Neural crest cell (in vitro differentiated cells): ENCODE results near the gene SPACA4. TPM values are rescaled to one million over a fixed set of nuclear protein-coding genes. Genes with fewer than 3 reads are reported as not detected.

Experiments
- DNase-seq: peaks from one replicate; pipeline ENCODE4 v3.0.0; 2021; ENCODE audit warnings: low read depth, mixed read lengths, low spot score
- H3K27ac Mint-ChIP-seq: one replicate; pipeline ENCODE4 v1.8.0; 2021; ENCODE audit warnings: mild to moderate bottlenecking, mixed read lengths; ENCODE audit not compliant: unreplicated experiment
- H3K27me3 Mint-ChIP-seq: 2 replicates; pipeline ENCODE4 v1.8.0; 2021; ENCODE audit warnings: low read depth, mild to moderate bottlenecking, mixed read lengths
- H3K36me3 Mint-ChIP-seq: 2 replicates; pipeline ENCODE4 v1.8.0; 2021; ENCODE audit warnings: low read depth, mild to moderate bottlenecking, mixed read lengths
- H3K4me1 Mint-ChIP-seq: 2 replicates; pipeline ENCODE4 v1.8.0; 2021; ENCODE audit warnings: mixed read lengths
- H3K4me3 Mint-ChIP-seq: one replicate; pipeline ENCODE4 v1.8.0; 2021; ENCODE audit warnings: mild to moderate bottlenecking, mixed read lengths
- H3K9me3 Mint-ChIP-seq: 2 replicates; pipeline ENCODE4 v1.8.0; 2021; ENCODE audit warnings: mixed read lengths
- CTCF ChIP-seq: fragments of 200-600 bp; sonication (generic); conservative IDR thresholded peaks from 2 replicates; pipeline ENCODE4 v1.5.0; 2021; ENCODE audit warnings: antibody characterized with exemption, mild to moderate bottlenecking
- total RNA-seq: library from RNA; stranded (reverse); gene quantifications from 2 replicates; pipeline ENCODE4 v1.2.1, GENCODE V29; 2021

Gene SPACA4
- total RNA-seq, 1 donor from 2014 or later: not detected

- no peak overlapping the region for H3K4me3 Mint-ChIP-seq
- no peaks in the 10 kb centered on the region for H3K36me3 Mint-ChIP-seq
- TF ChIP-seq CTCF: no peak
- H3K4me1 Mint-ChIP-seq: peaks cover 7% of the 10 kb centered on the region
- DNase-seq: no peak
- H3K27me3 Mint-ChIP-seq: peaks cover 31% of the 10 kb centered on the region
- no peak overlapping the region for H3K27ac Mint-ChIP-seq
- no peaks in the 10 kb centered on the region for H3K9me3 Mint-ChIP-seq
These were observed 41.5 kb upstream of the SPACA4 start for GRCh38 chr19:48565090-48565489.

GRCh38 chr19:48568345-48568886 lies 38.1 kb upstream of the SPACA4 start:
- no peak for TF ChIP-seq CTCF
- Mint-ChIP-seq H3K36me3 (no peaks in the 10 kb centered on the region), H3K4me1 (peaks cover 5% of the 10 kb centered on the region), H3K4me3 (no peak overlapping the region), H3K27ac (peak overlapping the region; percentile 12), H3K9me3 (no peaks in the 10 kb centered on the region), H3K27me3 (peaks cover 38% of the 10 kb centered on the region)
- DNase-seq: no peak

GRCh38 chr19:48569814-48570213 lies 36.7 kb upstream of the SPACA4 start:
- peaks cover 38% of the 10 kb centered on the region for H3K27me3 Mint-ChIP-seq
- no peak for DNase-seq
- peaks cover 4% of the 10 kb centered on the region for H3K4me1 Mint-ChIP-seq
- no peak overlapping the region for H3K4me3 Mint-ChIP-seq
- H3K36me3 Mint-ChIP-seq: no peaks in the 10 kb centered on the region
- H3K27ac Mint-ChIP-seq: no peak overlapping the region
- H3K9me3 Mint-ChIP-seq: no peaks in the 10 kb centered on the region
- TF ChIP-seq CTCF: no peak

GRCh38 chr19:48571378-48572162 lies 35.0 kb upstream of the SPACA4 start:
- H3K27me3 Mint-ChIP-seq: peaks cover 36% of the 10 kb centered on the region
- H3K4me1 Mint-ChIP-seq: peaks cover 4% of the 10 kb centered on the region
- no peak for DNase-seq
- no peaks in the 10 kb centered on the region for H3K9me3 Mint-ChIP-seq
- H3K4me3 Mint-ChIP-seq: no peak overlapping the region
- no peak overlapping the region for H3K27ac Mint-ChIP-seq
- H3K36me3 Mint-ChIP-seq: no peaks in the 10 kb centered on the region
- no peak for TF ChIP-seq CTCF

GRCh38 chr19:48573163-48573505 lies 33.4 kb upstream of the SPACA4 start:
- H3K27me3 Mint-ChIP-seq: peaks cover 20% of the 10 kb centered on the region
- H3K4me3 Mint-ChIP-seq: no peak overlapping the region
- no peaks in the 10 kb centered on the region for H3K9me3 Mint-ChIP-seq
- H3K27ac Mint-ChIP-seq: peak overlapping the region; percentile 40
- DNase-seq: no peak
- peaks cover 4% of the 10 kb centered on the region for H3K4me1 Mint-ChIP-seq
- no peaks in the 10 kb centered on the region for H3K36me3 Mint-ChIP-seq
- TF ChIP-seq CTCF: no peak
